WTC11 (cell line): ENCODE data around the gene METTL22. TPM values are rescaled to one million over a fixed set of nuclear protein-coding genes. Genes with fewer than 3 reads are reported as not detected.

Experiments used
- ATAC-seq: fragments of 200-7000 bp; cut with Tn5 transposase; 2 replicates; pipeline ENCODE4 v1.10.0; 2021; ENCODE audit warnings: mild to moderate bottlenecking, moderate library complexity
- CTCF ChIA-PET: fragments of 300-600 bp; sonication (Branson Sonifier 250); formaldehyde crosslinking; loops from one replicate; lab custom pipeline; 2021; ENCODE audit warnings: antibody characterized with exemption; lab: Charles Lee
- POLR2A ChIA-PET: fragments of 350-600 bp; sonication (Branson Sonifier 250); formaldehyde crosslinking; loops from one replicate; lab custom pipeline; 2021; ENCODE audit warnings: antibody characterized with exemption; lab: Charles Lee
- DNase-seq: peaks from one replicate; pipeline ENCODE4 v3.0.0; 2021; ENCODE audit warnings: low spot score
- H3K27ac Mint-ChIP-seq: 2 replicates; pipeline ENCODE4 v1.8.0; 2021; ENCODE audit warnings: mixed read lengths
- H3K27me3 Mint-ChIP-seq: 2 replicates; pipeline ENCODE4 v1.8.0; 2021; ENCODE audit warnings: low read depth, mild to moderate bottlenecking, moderate library complexity, mixed read lengths
- H3K36me3 Mint-ChIP-seq: 2 replicates; pipeline ENCODE4 v1.8.0; 2021; ENCODE audit warnings: mixed read lengths
- H3K4me1 Mint-ChIP-seq: 2 replicates; pipeline ENCODE4 v1.8.0; 2022; ENCODE audit warnings: mixed read lengths
- H3K4me3 Mint-ChIP-seq: 2 replicates; pipeline ENCODE4 v1.8.0; 2021; ENCODE audit warnings: mild to moderate bottlenecking, moderate library complexity, mixed read lengths
- H3K9me3 Mint-ChIP-seq: 2 replicates; pipeline ENCODE4 v1.8.0; 2021; ENCODE audit warnings: mixed read lengths
- CREB1 ChIP-seq: sonication (generic); formaldehyde crosslinking; IDR thresholded peaks from 2 replicates; pipeline ENCODE4 v1.8.0; 2023; ENCODE audit warnings: mild to moderate bottlenecking, missing genetic modification reagents
- ELF4 ChIP-seq: sonication (generic); formaldehyde crosslinking; IDR thresholded peaks from 2 replicates; pipeline ENCODE4 v1.8.1; 2022; ENCODE audit warnings: low read depth, mild to moderate bottlenecking, moderate library complexity, missing genetic modification reagents
- FOXK1 ChIP-seq: sonication (generic); formaldehyde crosslinking; IDR thresholded peaks from 2 replicates; pipeline ENCODE4 v1.8.0; 2022; ENCODE audit warnings: mild to moderate bottlenecking, moderate library complexity, missing genetic modification reagents
- GABPB1 ChIP-seq: sonication (generic); formaldehyde crosslinking; IDR thresholded peaks from 2 replicates; pipeline ENCODE4 v1.8.1; 2023; ENCODE audit warnings: mild to moderate bottlenecking, missing genetic modification reagents
- GTF2I ChIP-seq: fragments of 250-450 bp; sonication (Bioruptor Pico); conservative IDR thresholded peaks from 2 replicates; pipeline ENCODE4 v1.4.0; 2021; ENCODE audit warnings: mild to moderate bottlenecking
- IRF2 ChIP-seq: sonication (generic); formaldehyde crosslinking; IDR thresholded peaks from 2 replicates; pipeline ENCODE4 v1.8.0; 2022; ENCODE audit warnings: low read depth, missing genetic modification reagents, borderline replicate concordance
- JAZF1 ChIP-seq: fragments of 250-450 bp; sonication (Bioruptor Pico); IDR thresholded peaks from 2 replicates; pipeline ENCODE4 v1.9.0; 2021; ENCODE audit warnings: moderate library complexity, mild to moderate bottlenecking, inconsistent platforms
- NFATC4 ChIP-seq: fragments of 250-450 bp; sonication (Bioruptor Pico); IDR thresholded peaks from 2 replicates; pipeline ENCODE4 v1.9.0; 2021; ENCODE audit warnings: mild to moderate bottlenecking
- RELA ChIP-seq: sonication (generic); formaldehyde crosslinking; IDR thresholded peaks from 2 replicates; pipeline ENCODE4 v1.8.1; 2022; ENCODE audit warnings: missing genetic modification reagents, mild to moderate bottlenecking, borderline replicate concordance
- SMAD4 ChIP-seq: sonication (generic); formaldehyde crosslinking; IDR thresholded peaks from 2 replicates; pipeline ENCODE4 v1.8.0; 2022; ENCODE audit warnings: mild to moderate bottlenecking, missing genetic modification reagents
- SP1 ChIP-seq: sonication (generic); formaldehyde crosslinking; conservative IDR thresholded peaks from 2 replicates; pipeline ENCODE4 v1.8.1; 2022; ENCODE audit warnings: missing genetic modification reagents
- ZNF671 ChIP-seq: fragments of 250-450 bp; sonication (Bioruptor Pico); IDR thresholded peaks from 2 replicates; pipeline ENCODE4 v1.8.0; 2021; ENCODE audit warnings: mild to moderate bottlenecking
- total RNA-seq: library from RNA; stranded (reverse); gene quantifications from 3 replicates; pipeline ENCODE4 v1.2.3, GENCODE V29; 2021
- TF ChIP-seq, protein P1 (sequence below): sonication (generic); formaldehyde crosslinking; IDR thresholded peaks from 2 replicates; pipeline ENCODE4 v1.8.1; 2023; ENCODE audit warnings: mild to moderate bottlenecking, missing genetic modification reagents, moderate library complexity
- TF ChIP-seq, protein P2 (sequence below): sonication (generic); formaldehyde crosslinking; IDR thresholded peaks from 2 replicates; pipeline ENCODE4 v1.8.1; 2023; ENCODE audit warnings: mild to moderate bottlenecking, missing genetic modification reagents, borderline replicate concordance
- TF ChIP-seq, protein P3 (sequence below): sonication (generic); formaldehyde crosslinking; IDR thresholded peaks from 2 replicates; pipeline ENCODE4 v1.8.0; 2023; ENCODE audit warnings: missing genetic modification reagents
- TF ChIP-seq, protein P4 (sequence below): sonication (generic); formaldehyde crosslinking; IDR thresholded peaks from 2 replicates; pipeline ENCODE4 v1.8.1; 2022; ENCODE audit warnings: missing genetic modification reagents, borderline replicate concordance

The METTL22 gene
- total RNA-seq, 1 experiment from 2014 or later = 82.0 TPM

DNA sequence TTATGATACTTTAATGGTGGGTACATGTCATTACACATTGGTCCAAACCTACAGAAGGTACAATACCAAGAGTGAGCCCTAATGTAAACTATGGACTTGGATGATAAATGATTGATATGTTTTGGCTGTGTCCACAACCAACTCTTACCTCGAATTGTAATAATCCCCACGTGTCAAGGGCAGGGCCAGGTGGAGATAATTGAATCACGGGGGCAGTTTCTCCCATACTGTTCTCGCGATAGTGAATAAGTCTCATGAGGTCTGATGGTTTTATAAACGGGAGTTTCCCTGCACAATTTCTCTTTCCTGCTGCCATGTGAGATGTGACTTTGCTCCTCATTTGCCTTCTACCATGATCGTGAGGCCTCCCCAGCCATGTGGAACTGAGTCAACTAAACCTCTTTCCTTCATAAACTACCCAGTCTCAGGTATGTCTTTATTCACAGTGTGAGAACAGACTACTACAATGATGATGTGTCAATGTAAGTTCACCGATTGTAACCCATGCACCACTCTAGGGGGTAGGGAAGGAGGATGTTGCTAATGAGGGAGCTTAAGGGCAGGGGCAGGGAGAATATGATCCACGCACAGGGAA is 7.0 kb upstream of the METTL22 start:
- DNase-seq = no peak
- no peak for TF ChIP-seq ZNF671 (CRISPR knock-in tag)
- no peak for TF ChIP-seq GTF2I (CRISPR knock-in tag)
- TF ChIP-seq, protein P1, sequence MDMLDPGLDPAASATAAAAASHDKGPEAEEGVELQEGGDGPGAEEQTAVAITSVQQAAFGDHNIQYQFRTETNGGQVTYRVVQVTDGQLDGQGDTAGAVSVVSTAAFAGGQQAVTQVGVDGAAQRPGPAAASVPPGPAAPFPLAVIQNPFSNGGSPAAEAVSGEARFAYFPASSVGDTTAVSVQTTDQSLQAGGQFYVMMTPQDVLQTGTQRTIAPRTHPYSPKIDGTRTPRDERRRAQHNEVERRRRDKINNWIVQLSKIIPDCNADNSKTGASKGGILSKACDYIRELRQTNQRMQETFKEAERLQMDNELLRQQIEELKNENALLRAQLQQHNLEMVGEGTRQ (CRISPR knock-in tag) = no peak
- no peak for TF ChIP-seq JAZF1 (CRISPR knock-in tag)
- TF ChIP-seq GABPB1 (CRISPR knock-in tag) = no peak
- no peak for TF ChIP-seq NFATC4
- TF ChIP-seq RELA (CRISPR knock-in tag) = no peak
- TF ChIP-seq, protein P2, sequence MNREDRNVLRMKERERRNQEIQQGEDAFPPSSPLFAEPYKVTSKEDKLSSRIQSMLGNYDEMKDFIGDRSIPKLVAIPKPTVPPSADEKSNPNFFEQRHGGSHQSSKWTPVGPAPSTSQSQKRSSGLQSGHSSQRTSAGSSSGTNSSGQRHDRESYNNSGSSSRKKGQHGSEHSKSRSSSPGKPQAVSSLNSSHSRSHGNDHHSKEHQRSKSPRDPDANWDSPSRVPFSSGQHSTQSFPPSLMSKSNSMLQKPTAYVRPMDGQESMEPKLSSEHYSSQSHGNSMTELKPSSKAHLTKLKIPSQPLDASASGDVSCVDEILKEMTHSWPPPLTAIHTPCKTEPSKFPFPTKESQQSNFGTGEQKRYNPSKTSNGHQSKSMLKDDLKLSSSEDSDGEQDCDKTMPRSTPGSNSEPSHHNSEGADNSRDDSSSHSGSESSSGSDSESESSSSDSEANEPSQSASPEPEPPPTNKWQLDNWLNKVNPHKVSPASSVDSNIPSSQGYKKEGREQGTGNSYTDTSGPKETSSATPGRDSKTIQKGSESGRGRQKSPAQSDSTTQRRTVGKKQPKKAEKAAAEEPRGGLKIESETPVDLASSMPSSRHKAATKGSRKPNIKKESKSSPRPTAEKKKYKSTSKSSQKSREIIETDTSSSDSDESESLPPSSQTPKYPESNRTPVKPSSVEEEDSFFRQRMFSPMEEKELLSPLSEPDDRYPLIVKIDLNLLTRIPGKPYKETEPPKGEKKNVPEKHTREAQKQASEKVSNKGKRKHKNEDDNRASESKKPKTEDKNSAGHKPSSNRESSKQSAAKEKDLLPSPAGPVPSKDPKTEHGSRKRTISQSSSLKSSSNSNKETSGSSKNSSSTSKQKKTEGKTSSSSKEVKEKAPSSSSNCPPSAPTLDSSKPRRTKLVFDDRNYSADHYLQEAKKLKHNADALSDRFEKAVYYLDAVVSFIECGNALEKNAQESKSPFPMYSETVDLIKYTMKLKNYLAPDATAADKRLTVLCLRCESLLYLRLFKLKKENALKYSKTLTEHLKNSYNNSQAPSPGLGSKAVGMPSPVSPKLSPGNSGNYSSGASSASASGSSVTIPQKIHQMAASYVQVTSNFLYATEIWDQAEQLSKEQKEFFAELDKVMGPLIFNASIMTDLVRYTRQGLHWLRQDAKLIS (CRISPR knock-in tag) = no peak
- TF ChIP-seq, protein P3, sequence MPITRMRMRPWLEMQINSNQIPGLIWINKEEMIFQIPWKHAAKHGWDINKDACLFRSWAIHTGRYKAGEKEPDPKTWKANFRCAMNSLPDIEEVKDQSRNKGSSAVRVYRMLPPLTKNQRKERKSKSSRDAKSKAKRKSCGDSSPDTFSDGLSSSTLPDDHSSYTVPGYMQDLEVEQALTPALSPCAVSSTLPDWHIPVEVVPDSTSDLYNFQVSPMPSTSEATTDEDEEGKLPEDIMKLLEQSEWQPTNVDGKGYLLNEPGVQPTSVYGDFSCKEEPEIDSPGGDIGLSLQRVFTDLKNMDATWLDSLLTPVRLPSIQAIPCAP = no peak
- TF ChIP-seq FOXK1 (CRISPR knock-in tag) = no peak
- no peak for TF ChIP-seq SP1 (CRISPR knock-in tag)
- no peak for TF ChIP-seq SMAD4 (CRISPR knock-in tag)
- ChIA-PET POLR2A (no interaction called here), CTCF (interaction anchor here (1.0 kb wide), 1 partner anchor 21 kb away, joined by 3 read pairs; no protein-coding TSS in a partner anchor)
- Mint-ChIP-seq H3K27me3 (peaks cover 9% of the 10 kb centered on the region; the same call in 1 of the 2 replicates), H3K36me3 (no peaks in the 10 kb centered on the region), H3K4me3 (no peak overlapping the region), H3K27ac (no peak overlapping the region), H3K9me3 (no peaks in the 10 kb centered on the region), H3K4me1 (peaks cover 3% of the 10 kb centered on the region)
- no peak for ATAC-seq

DNA sequence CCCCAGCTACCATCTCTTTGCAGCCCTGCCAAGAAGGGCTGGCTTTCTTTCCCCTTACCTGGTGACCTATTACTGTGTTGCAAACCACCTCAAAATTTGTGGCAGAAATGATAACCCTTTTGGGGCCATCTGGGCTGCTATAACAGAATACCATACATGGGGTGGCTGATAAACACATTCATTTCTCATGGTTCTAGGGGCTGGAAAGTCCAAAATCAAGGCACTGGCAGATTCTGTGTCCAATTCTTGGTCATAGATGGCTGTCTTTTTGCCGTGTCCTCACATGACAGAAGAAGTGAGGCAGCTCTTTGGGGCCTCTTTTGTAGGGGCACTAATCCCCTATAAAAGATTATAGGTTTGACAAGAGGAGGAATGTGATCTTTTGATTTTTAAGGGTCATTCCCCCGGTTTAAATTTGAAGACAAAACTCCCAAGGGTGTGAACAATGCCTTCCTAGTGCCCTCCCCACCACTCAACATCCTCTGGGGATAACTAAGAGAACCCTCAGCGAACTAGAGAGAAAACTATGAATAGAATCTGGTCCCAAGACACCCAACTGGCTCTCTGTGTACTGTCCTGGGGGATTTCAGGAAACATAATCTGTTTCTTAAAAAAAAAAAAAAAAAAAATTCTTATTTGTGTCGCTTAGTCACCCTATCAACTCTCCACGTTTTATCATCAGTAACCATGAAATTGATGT is 1.7 kb upstream of the METTL22 start:
- CTCF ChIA-PET = interaction anchor here (1.3 kb wide), 1 partner anchor 21 kb away, joined by 3 read pairs; no protein-coding TSS in a partner anchor
- Mint-ChIP-seq H3K27me3 (peaks cover 9% of the 10 kb centered on the region; the same call in 1 of the 2 replicates), H3K4me1 (peaks cover 9% of the 10 kb centered on the region; the same call in 1 of the 2 replicates)
- TF ChIP-seq ELF4 (CRISPR knock-in tag) (no peak), CREB1 (CRISPR knock-in tag) (no peak), IRF2 (CRISPR knock-in tag) (no peak)
- TF ChIP-seq, protein P4, sequence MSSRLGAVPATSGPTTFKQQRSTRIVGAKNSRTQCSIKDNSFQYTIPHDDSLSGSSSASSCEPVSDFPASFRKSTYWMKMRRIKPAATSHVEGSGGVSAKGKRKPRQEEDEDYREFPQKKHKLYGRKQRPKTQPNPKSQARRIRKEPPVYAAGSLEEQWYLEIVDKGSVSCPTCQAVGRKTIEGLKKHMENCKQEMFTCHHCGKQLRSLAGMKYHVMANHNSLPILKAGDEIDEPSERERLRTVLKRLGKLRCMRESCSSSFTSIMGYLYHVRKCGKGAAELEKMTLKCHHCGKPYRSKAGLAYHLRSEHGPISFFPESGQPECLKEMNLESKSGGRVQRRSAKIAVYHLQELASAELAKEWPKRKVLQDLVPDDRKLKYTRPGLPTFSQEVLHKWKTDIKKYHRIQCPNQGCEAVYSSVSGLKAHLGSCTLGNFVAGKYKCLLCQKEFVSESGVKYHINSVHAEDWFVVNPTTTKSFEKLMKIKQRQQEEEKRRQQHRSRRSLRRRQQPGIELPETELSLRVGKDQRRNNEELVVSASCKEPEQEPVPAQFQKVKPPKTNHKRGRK (CRISPR knock-in tag) = no peak
- TF ChIP-seq, all 79 proteins: peak for 0
- H3K9me3 Mint-ChIP-seq = no peaks in the 10 kb centered on the region
- DNase-seq (no peak), ATAC-seq (no peak)
- H3K4me3 Mint-ChIP-seq = no peak overlapping the region
- H3K36me3 Mint-ChIP-seq = peaks cover 4% of the 10 kb centered on the region
- H3K27ac Mint-ChIP-seq = no peak overlapping the region
- POLR2A ChIA-PET = no interaction called here
